Caco-2 (cell line): ENCODE data around the gene CPNE6. TPM values are rescaled to one million over a fixed set of nuclear protein-coding genes. Genes with fewer than 3 reads are reported as not detected.

Experiments
- BruUV-seq: library from RNA; stranded (reverse); fragments of 400-500 nt; replicated peaks from 2 replicates; lab custom pipeline; 2021; lab: Mats Ljungman, UMichigan
- CTCF ChIA-PET: fragments of 300-600 bp; sonication (Branson Sonifier 250); formaldehyde crosslinking; loops from one replicate; lab custom pipeline; 2022; ENCODE audit warnings: antibody characterized with exemption; lab: Charles Lee
- POLR2A ChIA-PET: fragments of 300-600 bp; sonication (Branson Sonifier 250); formaldehyde crosslinking; loops from one replicate; lab custom pipeline; 2022; ENCODE audit warnings: antibody characterized with exemption; lab: Charles Lee
- DNase-seq, 2 experiments: peaks; one replicate each; pipeline versions ENCODE4 v3.0.0 to v3.0.0-alpha.2; 2020 to 2022
- H3K27me3 ChIP-seq: replicated peaks from 2 replicates; pipeline ENCODE4 v1.6.0; 2011; ENCODE audit warnings: low read length; ENCODE audit not compliant: control insufficient read depth, insufficient read depth
- H3K36me3 ChIP-seq: 2 replicates; pipeline ENCODE4 v1.5.1; 2011; ENCODE audit warnings: low read length; ENCODE audit not compliant: control insufficient read depth, insufficient read depth
- H3K4me1 ChIP-seq: fragments of 250-450 bp; sonication (Bioruptor Pico); 2 replicates; pipeline ENCODE4 v1.5.1; 2020; ENCODE audit warnings: mild to moderate bottlenecking
- H3K4me3 ChIP-seq: 2 replicates; pipeline ENCODE4 v1.5.1; 2011; ENCODE audit warnings: low read depth, mild to moderate bottlenecking, control low read depth, low read length
- H3K9me3 ChIP-seq: fragments of 250-450 bp; sonication (Bioruptor Pico); 2 replicates; pipeline ENCODE4 v1.5.1; 2020; ENCODE audit warnings: mild to moderate bottlenecking, moderate library complexity
- H3K27ac Mint-ChIP-seq: one replicate; pipeline ENCODE4 v1.8.0; 2022; ENCODE audit warnings: mixed read lengths; ENCODE audit not compliant: unreplicated experiment
- H3K27me3 Mint-ChIP-seq: one replicate; pipeline ENCODE4 v1.8.0; 2022; ENCODE audit warnings: mixed read lengths; ENCODE audit not compliant: insufficient read depth, unreplicated experiment
- H3K36me3 Mint-ChIP-seq: one replicate; pipeline ENCODE4 v1.8.0; 2022; ENCODE audit warnings: mild to moderate bottlenecking, mixed read lengths; ENCODE audit not compliant: insufficient read depth, unreplicated experiment
- H3K4me1 Mint-ChIP-seq: one replicate; pipeline ENCODE4 v1.8.0; 2022; ENCODE audit warnings: low read depth, mixed read lengths; ENCODE audit not compliant: unreplicated experiment
- H3K4me3 Mint-ChIP-seq: one replicate; pipeline ENCODE4 v1.8.0; 2022; ENCODE audit warnings: mild to moderate bottlenecking, moderate library complexity, mixed read lengths; ENCODE audit not compliant: unreplicated experiment
- H3K9me3 Mint-ChIP-seq: one replicate; pipeline ENCODE4 v1.8.0; 2022; ENCODE audit warnings: mixed read lengths; ENCODE audit not compliant: unreplicated experiment
- intact Hi-C: fragments of 100-400 bp; cut with micrococcal nuclease; formaldehyde crosslinking; loops from one replicate; pipeline ENCODE4 v1.10.0; 2022; ENCODE audit not compliant: unreplicated experiment
- total RNA-seq: library from RNA; stranded (reverse); gene quantifications from 2 replicates; pipeline ENCODE4 v1.2.3, GENCODE V29; 2022
- TF ChIP-seq, protein P1 (sequence below), 2 experiments: fragments of 200-600 bp in 1 of 2; IDR thresholded peaks; 1 replicate in 1 of 2; 2 replicates in 1 of 2; pipeline versions ENCODE4 v1.5.1 to v1.8.0; 2011 to 2022; ENCODE audit warnings: antibody characterized with exemption in 1 of 2, control low read depth in 1 of 2, inconsistent platforms in 1 of 2, low read depth in 1 of 2, low read length in 1 of 2, mild to moderate bottlenecking in 1 of 2, moderate library complexity in 1 of 2; ENCODE audit not compliant: insufficient read depth in 1 of 2, severe bottlenecking in 1 of 2, unreplicated experiment in 1 of 2

The CPNE6 gene
- total RNA-seq, 1 experiment from 2014 or later = not detected

DNA sequence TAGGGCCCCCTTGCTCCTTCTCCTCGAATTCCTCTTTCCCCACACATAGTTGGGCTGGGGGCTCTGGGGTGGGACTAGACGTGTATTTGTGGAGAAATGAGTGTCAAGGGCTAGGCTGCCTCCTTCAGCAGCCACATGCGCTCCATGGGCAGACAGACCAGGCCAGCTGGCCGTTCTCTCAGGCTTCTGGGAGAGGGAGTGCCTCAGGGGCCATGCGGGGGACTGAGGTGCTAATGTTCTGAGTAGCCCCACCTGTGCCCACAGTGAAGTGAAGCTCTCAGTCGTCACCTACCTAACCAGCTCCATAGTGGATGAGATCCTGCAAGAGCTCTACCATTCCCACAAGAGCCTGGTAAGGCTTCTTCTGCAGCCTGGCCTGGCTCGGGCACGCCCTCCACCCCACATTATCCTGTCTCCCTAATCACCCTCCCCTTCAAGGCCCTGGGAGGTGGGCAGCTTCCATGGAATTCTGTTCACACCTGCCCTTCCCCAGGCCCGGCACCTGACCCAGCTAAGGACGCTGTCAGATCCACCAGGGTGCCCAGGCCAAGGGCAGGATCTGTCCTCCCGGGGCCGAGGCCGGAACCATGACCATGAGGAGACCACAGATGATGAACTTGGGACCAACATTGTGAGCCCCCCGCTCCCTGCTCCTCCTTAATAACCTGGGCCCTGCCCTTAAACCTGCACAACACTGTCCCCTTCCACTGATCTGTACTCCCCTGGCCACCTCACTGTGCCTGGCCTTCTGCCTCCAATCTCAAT lies 9.0 kb upstream of the CPNE6 start:
- Mint-ChIP-seq H3K27me3 (no peaks in the 10 kb centered on the region), H3K9me3 (no peaks in the 10 kb centered on the region), H3K4me3 (no peak overlapping the region), H3K27ac (no peak overlapping the region), H3K4me1 (peaks cover 6% of the 10 kb centered on the region), H3K36me3 (no peaks in the 10 kb centered on the region)
- intact Hi-C loops = no loop called here
- ChIA-PET CTCF (interaction anchor here (0.6 to 1.4 kb wide), 4 partner anchors 28 to 48 kb away, joined by 3 to 6 read pairs (median 4); partner anchors contain the start of gene PCK2), POLR2A (no interaction called here)
- no peaks in the 10 kb centered on the region for H3K9me3 ChIP-seq
- peaks cover 14% of the 10 kb centered on the region; the same call in 1 of the 2 replicates for H3K4me1 ChIP-seq
- H3K36me3 ChIP-seq = no peaks in the 10 kb centered on the region
- DNase-seq = no peak
- BruUV-seq = no TSS peak
- no peak overlapping the region for H3K4me3 ChIP-seq
- no peaks in the 10 kb centered on the region for H3K27me3 ChIP-seq
- TF ChIP-seq, protein P1, sequence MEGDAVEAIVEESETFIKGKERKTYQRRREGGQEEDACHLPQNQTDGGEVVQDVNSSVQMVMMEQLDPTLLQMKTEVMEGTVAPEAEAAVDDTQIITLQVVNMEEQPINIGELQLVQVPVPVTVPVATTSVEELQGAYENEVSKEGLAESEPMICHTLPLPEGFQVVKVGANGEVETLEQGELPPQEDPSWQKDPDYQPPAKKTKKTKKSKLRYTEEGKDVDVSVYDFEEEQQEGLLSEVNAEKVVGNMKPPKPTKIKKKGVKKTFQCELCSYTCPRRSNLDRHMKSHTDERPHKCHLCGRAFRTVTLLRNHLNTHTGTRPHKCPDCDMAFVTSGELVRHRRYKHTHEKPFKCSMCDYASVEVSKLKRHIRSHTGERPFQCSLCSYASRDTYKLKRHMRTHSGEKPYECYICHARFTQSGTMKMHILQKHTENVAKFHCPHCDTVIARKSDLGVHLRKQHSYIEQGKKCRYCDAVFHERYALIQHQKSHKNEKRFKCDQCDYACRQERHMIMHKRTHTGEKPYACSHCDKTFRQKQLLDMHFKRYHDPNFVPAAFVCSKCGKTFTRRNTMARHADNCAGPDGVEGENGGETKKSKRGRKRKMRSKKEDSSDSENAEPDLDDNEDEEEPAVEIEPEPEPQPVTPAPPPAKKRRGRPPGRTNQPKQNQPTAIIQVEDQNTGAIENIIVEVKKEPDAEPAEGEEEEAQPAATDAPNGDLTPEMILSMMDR (IDR thresholded peaks at IDR 0.05; ENCODE audit: insufficient read depth in 1 of 2, low read depth in 1 of 2, low read length in 1 of 2, severe bottlenecking in 1 of 2, unreplicated experiment in 1 of 2) = no peak

DNA sequence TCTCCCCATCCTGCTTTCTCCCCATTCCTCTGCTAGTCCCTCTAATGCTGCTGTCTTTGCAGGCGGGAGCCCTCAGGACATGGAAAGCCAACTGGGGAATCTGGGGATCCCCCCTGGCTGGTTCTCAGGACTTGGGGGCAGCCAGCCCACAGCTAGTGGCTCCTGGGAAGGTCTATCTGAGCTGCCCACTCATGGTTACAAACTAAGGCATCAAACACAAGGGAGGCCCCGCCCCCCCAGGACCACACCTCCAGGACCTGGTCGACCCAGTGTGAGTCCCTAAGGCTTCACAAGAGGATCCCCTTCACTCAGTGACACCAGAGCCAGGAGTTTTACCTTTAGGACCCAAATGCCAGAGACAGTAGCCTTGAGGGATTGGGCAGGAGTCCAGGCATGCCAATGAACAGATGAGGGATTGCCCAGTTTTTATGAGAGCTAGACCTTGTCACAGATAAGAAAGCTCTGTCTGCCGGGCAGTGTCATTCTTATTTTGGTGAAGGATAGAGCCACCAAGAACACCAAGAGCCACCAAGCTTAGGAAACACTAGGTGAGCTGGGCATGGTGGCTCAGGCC lies 8.0 kb upstream of the CPNE6 start:
- Mint-ChIP-seq H3K4me3 (no peak overlapping the region), H3K27me3 (no peaks in the 10 kb centered on the region), H3K36me3 (no peaks in the 10 kb centered on the region), H3K27ac (no peak overlapping the region), H3K9me3 (no peaks in the 10 kb centered on the region), H3K4me1 (peaks cover 6% of the 10 kb centered on the region)
- H3K4me1 ChIP-seq = peaks cover 14% of the 10 kb centered on the region; the same call in 1 of the 2 replicates
- ChIA-PET POLR2A (no interaction called here), CTCF (interaction anchor here (0.6 kb wide), 1 partner anchor 30 kb away, joined by 7 read pairs; no protein-coding TSS in a partner anchor)
- TF ChIP-seq, protein P1 (IDR thresholded peaks at IDR 0.05; ENCODE audit: insufficient read depth in 1 of 2, low read depth in 1 of 2, low read length in 1 of 2, severe bottlenecking in 1 of 2, unreplicated experiment in 1 of 2) = no peak
- BruUV-seq = no TSS peak
- H3K9me3 ChIP-seq = no peaks in the 10 kb centered on the region
- no peak overlapping the region for H3K4me3 ChIP-seq
- no peak for DNase-seq
- no peaks in the 10 kb centered on the region for H3K27me3 ChIP-seq
- intact Hi-C loops = no loop called here
- no peaks in the 10 kb centered on the region for H3K36me3 ChIP-seq

DNA sequence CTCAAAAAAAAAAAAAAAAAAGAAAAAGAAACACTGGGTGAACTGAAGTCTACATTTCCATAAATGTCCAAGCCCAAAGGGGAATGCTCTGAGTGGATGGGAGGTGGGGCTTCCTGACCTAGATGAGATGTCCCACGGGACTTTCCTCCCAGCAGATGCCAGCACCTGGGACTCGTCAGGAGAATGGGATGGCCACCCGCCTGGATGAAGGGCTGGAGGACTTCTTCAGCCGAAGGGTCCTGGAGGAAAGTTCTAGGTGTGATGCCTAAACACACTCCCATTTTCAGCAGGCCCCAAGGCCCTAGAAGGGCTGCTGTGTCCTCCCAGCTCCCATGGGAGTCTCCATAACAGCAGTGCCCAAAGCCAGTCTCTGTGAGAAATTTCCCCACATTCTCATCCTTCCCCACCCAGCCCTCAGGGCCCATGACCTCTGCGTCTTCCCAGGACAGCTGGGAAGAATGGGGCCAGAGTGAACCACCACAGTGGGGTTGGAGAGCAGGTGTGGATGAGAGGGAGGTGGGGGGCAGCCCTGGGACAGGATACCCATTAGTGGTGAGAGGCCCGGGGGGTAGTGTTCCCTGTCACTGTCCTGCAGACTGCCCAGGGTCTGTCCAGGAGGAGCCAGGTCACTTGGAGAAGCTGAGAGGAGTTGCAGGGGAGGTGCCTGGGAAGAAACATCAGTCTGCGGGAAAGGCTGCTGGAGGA lies 7.1 kb upstream of the CPNE6 start:
- H3K9me3 ChIP-seq = no peaks in the 10 kb centered on the region
- CTCF ChIA-PET = interaction anchor here (0.7 to 1.2 kb wide), 3 partner anchors 8 to 50 kb away, joined by 3 read pairs; partner anchors contain the start of genes DCAF11 and NRL
- no peaks in the 10 kb centered on the region for H3K27me3 ChIP-seq
- Mint-ChIP-seq H3K27me3 (no peaks in the 10 kb centered on the region), H3K27ac (no peak overlapping the region), H3K4me1 (peaks cover 6% of the 10 kb centered on the region), H3K4me3 (no peak overlapping the region), H3K36me3 (no peaks in the 10 kb centered on the region), H3K9me3 (no peaks in the 10 kb centered on the region)
- no TSS peak for BruUV-seq
- H3K4me1 ChIP-seq = peaks cover 14% of the 10 kb centered on the region; the same call in 1 of the 2 replicates
- no peaks in the 10 kb centered on the region for H3K36me3 ChIP-seq
- intact Hi-C loops = no loop called here
- POLR2A ChIA-PET = no interaction called here
- TF ChIP-seq, protein P1 (IDR thresholded peaks at IDR 0.05; ENCODE audit: insufficient read depth in 1 of 2, low read depth in 1 of 2, low read length in 1 of 2, severe bottlenecking in 1 of 2, unreplicated experiment in 1 of 2) = no peak
- DNase-seq = no peak
- no peak overlapping the region for H3K4me3 ChIP-seq
